GM18498 (cell line): ENCODE results near the gene GALNT1.

Experiments used
- ATAC-seq: cut with Tn5 transposase; IDR thresholded peaks from one replicate; pipeline ENCODE4 v1.9.1; 2021; ENCODE audit warnings: mild to moderate bottlenecking, moderate library complexity; ENCODE audit not compliant: unreplicated experiment

GALNT1 gene

DNA sequence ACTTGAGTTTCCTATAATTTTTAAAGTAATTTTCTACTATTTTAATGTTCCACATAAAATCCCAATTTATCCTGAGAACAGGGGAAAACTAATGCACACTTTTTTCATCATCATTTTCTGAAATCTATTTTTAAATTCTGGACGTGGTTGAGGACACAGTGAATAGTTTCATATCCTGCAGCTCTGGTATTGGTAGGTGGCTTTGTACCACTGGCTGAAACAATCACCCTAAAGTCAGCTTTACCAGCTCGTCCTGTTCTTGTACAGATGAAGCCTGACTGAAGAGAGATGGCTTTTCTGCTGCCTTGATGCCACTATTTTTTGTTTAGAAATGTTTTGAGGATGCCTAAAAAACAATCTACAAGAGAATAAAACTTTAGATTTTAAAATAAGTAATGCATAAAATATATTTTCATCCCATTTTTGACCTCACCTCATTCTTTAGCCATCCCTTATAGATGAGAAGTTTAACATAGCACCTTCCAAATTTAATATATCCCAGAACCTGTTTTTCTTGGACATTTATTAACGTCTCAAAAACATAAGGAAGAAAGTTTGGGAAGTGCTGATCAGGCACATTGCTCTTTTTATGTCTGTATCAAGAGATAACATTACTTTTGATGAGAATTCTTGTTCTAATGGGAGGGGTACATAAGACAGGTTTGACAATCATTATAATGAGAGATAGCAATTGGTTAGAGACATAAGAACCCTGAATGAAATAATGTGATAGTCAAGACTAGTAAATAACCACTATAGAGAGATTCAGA lies 80.9 kb downstream of the GALNT1 start:
- ATAC-seq: peak; percentile 81

DNA sequence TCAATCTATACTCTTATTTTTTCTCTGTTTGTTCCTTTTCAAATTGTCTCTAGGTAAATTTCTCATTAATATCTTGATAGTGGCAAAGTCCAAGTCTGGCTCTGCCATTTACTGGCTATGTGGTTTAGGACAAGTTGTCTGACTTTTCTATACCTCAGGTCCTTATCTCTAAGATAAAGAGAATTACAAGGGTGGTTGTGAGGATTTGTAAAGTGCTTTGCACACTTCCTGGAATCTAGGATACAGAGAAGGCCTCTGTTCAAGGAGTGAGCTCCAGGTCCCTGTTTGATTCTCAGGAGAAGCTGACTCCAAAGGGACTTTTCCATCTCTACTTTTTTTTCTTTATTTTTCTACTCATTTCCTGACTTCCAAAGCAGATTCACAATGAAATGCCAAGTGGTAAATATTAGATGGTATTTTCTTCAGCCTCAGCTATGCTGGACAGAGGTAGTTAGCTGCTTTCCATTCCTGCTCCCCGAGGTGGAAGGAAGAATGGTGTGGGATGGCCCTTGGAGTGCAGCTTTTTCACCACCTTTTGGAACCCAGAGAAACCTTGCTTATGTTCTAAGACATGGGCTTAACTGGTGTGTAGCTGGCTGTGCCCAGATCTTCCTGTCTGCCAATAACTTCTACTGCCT lies 90.5 kb downstream of the GALNT1 start:
- ATAC-seq: no peak

DNA sequence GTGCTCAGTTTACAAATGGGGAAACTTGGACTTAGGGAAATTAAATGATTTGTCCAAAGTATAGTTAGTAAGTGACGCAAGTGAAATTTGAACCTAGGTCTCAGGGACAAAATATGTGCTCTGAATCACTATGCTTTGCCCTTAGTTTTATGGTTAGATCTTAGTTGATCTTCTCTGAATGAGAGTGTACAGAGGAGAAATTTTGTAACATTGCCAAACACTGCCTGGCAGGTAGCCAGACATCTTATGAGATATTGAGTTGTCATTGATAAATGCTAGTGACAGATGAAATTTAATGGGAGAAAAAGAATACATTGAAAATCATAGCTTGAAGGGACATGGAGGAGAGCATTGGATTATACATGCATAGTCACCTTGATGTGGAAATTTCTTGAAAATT lies 91.4 kb downstream of the GALNT1 start:
- ATAC-seq: no peak

DNA sequence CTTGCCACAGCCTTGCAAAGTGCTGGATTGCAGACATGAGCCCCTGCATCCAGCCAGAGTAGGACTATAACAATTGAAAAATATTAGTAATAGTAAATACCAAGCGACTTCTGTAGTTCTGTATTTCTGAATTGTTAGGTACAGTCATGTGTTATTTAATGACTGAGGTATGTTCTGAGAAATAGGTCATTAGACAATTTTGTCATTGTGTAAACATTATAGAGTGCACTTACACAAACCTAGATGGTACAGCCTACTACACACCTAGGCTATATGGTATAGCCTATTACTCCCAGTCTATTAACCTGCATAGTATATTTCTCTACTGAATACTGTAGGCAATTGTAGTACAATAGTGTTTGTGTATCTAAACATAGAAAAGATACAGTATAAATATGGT lies 92.1 kb downstream of the GALNT1 start:
- no peak for ATAC-seq

DNA sequence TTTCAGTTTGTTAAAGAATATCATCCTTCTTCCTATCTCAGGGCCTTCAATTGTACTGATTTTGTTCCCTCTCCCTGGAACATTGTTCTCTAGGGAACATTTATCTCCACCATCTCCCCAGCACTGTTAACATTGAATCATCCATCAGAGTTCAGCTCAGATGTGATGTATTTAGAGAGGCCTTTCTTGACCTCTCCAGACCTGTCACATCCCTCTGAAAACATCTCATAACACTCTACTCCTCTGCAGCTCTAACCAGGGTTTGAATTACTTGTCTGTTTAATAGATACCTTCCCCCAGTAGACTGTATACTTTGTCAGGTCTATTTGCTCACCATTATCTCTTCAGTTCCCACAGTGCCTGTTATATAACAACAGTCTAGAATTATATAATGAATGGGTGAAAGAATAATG lies 98.6 kb downstream of the GALNT1 start:
- no peak for ATAC-seq

DNA sequence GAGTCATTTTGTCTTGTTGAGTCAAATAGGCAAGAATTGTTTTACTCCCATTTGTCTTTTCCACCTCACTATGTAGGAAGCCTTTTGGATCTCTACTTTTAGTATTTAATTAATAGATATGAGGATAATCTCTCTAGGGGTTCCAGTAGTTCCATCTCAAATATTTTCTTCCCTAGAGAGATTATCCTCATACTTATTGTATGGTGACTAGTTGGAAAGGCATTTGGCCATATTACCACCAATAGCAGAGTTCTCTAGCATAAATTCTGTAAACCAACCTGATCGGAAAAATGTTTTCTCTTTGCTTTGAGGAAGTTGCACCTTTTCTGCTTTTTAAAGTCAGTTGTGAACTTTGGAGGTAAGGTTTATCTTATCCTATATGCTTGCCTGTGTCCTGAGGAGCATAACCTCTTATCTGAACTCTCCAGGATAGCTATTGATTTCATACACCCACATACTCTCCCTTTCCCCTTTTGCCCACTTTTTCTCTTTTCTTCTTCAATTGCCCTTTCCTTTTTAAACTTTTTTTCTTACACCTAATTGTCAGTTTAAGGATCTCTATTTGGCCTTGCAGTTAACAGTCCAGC lies 100.8 kb downstream of the GALNT1 start:
- no peak for ATAC-seq

DNA sequence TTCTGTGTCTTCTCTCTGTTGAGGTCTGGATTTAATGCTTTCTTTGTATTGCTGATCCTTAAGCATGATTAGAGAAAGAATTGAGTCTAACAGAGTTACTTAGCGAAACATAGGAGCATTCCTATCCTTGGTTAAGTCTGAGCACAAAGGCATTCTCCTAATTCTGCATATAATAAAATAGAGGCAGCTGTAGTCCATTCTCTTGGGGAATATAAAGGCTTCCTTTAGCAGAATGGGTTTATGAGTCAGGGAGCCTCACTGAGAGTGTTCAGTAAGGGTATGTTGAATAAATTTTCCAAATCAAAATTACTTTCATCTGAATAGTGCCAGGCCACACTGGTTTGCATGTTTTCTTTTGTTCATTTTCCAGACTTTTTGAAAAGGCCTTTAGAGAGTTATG lies 101.5 kb downstream of the GALNT1 start:
- ATAC-seq: no peak

DNA sequence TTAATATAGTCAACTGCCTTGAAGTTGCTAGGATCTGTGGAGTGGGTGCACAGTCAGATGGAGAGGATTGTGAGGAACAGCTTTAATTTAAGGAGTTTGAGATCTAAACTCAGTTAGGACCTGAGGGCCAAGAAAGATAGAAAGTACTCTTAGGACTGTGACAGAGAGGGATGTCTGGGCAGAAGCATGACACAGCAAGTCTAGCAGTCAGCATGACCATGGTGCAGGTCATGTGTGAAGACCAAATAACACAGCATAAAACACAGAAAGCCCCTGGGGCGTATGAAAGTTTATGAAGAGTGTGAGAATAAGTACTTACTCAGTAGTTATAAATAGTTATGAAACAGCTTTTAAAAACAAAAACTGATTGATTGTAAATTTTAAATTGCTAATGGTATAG lies 107.2 kb downstream of the GALNT1 start:
- ATAC-seq: peak; percentile 93

DNA sequence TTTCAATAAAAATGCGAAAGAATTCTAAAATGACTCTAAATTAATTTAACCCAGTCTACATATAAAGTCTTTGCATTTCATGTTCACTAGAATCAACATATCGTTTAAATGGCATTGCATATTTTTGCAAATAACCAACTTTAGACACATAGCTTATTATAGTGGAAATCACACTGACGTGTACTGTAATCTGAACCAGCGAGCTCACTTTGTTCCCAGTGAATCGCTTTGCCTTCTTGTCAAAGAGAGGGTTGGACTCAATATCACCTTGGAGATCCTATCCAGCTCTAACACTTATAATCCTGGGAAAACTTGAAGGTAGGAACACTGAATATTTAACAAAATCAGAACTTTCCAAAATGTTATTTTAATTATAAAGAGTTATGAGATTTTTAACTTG lies 108.2 kb downstream of the GALNT1 start:
- ATAC-seq: no peak

DNA sequence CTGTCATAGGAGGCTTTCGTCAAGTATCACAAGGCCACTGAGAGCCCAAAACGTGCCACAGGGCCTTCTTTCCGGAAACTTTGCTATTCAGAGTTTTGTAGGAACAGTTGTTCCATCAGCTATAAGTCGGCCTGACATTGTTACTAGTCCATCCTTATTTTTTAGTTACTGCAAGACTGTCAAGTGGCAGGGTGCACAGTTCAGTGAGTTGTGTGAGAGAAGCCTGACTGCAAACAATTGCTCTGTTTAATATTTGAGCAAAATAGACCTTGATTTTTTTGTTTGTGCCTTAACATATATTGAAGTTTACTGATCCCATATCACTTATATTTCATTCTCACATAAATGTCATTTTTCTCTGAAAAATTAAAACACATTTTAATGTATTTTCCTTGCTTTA lies 110.1 kb downstream of the GALNT1 start:
- ATAC-seq: no peak

DNA sequence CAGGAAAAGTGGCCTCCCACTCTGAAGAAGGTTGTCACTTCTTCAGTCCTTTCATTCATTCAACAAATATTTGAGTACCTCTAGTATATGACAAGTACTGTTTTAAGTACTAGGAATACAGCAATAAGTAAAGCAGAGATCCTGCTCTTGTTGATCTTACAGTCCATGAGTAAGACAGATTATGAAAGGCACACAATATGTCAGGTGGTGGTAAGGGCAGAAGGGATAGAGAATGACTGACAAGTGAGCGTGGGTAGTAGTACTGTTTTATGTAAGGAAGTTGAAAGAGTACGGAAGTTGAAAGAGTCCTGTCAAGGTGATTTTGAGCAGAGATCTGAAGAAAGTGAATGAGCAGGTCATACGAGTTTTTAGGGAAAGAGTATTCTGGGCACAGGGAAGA lies 111.3 kb downstream of the GALNT1 start:
- no peak for ATAC-seq

DNA sequence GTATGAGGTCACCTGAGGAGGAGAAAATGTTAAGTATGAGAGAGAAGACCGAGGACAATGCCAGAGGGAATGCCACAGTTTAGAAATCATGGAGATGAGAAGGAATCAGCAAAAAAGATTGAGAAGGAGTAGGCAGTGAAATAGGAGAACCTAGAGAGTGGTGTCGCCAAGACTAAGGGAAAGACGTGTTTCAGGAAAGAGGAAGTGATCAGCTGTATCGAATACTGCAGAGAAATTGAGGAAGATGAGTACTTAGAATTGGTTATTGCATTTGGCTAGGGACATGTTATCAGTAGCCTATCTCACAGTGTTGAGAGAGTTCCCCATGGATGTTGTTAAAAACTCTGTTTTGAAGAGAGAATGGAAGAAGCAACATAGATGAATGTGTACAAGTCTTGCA lies 112.3 kb downstream of the GALNT1 start:
- no peak for ATAC-seq

DNA sequence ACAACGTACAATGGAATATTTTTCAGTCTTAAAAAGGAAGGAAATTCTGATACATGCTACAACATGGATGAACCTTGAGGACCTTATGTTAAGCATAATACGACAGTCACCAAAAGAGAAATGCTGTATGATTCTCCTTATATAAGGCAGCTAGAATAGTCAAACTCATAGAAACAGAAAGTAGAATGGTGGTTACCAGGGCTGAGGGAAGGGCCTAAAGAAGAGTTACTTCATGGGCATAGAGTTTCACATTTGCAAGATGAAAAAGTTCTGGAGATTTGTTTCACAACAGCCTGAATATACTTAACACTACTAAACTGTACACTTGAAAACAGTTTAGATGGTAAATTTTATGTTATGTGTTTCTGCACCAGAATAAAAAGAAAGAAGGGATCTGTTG lies 113.3 kb downstream of the GALNT1 start:
- peak; percentile 89 for ATAC-seq

DNA sequence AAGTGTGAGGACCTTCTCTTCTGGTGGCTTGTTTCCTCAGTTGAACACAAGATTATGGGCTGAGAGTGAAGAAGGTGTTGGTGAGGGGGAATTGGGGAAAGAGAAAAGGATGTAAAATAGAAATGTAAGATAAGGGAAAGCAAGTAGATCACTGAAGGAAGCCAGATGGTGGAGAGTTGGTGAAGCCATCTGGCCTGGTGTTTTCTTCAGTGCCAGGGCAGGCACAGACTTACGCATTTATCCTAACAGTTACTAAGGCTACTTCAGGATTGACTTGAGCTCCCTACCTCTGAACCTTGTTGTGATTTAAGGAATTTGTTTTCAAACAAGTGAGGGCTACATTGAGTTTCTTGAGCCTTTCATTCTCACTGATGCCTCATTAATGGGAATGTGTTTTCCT lies 113.8 kb downstream of the GALNT1 start:
- no peak for ATAC-seq

DNA sequence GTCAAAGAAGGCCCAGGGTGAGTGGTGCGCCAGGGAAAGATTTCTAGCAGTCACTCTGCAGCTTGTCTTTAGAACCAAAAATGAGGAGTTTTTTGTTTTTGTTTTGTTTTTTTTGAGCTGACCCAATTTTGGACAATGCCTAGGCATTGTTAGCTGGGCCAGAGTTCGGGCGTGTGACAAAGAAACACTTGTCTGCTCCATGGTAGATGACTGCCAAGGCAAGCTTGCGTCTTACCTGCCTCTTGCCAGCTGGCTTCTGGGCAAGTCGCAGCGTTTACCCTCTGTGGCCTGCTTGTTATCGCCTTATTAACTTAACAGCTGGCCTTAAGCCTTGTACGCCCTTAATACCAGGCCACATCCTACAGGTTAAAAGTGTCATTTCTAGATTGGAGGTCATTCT lies 114.3 kb downstream of the GALNT1 start:
- no peak for ATAC-seq

DNA sequence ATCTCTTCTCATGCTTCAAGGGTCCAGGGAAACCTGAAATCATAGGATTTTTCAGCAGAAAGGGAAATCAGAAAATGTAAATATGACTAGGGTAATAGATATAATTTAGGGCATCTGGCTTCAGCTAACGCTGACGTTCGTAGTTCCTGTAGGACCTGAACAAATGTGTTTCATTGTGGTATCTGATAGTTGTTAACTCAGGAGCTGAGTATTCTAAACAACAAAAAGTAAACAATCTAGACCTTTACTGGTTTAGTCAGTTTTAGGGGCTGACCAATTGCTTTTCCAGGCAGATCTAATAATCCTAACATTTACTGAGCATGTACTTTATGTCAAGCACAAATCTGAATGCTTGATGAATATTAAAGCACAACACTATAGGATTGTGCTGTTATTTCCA lies 114.8 kb downstream of the GALNT1 start:
- no peak for ATAC-seq

DNA sequence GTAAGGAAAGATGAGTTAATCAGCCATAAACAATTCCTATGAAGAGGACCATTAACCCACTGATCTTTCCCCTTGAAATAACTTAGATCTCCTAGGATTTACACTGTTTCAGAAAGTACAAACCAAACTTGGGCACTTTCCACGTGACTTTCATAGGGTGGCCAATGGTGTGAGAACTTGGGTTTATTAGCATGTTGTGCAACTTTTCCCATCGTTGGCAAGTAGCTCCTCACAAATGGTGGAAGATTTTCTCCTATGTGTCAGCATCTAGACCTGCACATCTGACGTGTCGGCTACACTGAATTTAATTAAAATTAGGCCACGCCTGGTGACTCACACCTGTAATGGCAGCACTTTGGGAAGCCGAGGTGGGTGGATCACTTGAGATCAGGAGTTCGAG lies 116.3 kb downstream of the GALNT1 start:
- ATAC-seq: no peak

DNA sequence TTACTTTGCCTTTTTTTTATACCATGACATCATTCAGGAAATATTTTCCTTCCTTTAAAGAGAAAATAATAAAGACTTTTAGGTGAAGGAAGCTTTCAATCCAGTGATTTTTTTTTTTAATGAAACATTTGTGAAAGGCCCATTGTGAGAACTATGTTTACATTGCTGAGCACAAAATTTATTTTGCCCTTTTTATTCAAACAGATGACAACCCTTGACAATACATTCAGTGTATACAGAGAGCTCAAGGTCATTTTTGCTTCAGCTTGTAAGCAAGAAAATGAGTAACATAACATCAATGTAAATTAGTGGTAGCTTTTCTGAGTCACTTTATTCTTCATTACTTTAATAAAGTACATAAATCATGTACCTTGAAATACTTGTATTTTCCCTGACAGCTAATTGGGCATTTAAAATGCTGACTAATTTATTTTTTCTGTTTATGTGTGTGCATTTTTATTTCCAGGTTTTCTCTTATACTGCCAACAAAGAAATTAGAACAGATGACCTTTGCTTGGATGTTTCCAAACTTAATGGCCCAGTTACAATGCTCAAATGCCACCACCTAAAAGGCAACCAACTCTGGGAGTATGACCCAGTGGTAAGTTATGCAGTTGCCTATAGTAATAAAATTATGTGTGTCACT lies 121.6 kb downstream of the GALNT1 start:
- ATAC-seq: no peak

DNA sequence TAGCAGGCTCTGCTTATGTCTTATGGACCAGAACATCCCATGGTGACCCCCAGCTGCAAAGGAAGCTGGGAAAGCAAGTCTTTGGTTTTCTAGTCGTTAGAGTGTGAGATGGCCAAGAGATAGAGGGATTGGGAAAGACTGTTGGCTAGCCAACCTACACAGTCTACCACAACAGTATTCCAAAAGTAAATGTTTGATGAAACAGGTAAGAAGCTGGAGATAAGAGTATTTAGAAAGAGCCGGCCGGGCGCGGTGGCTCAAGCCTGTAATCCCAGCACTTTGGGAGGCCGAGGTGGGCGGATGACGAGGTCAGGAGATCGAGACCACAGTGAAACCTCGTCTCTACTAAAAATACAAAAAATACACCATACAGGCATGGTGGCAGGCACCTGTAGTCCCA lies 124.4 kb downstream of the GALNT1 start:
- no peak for ATAC-seq

DNA sequence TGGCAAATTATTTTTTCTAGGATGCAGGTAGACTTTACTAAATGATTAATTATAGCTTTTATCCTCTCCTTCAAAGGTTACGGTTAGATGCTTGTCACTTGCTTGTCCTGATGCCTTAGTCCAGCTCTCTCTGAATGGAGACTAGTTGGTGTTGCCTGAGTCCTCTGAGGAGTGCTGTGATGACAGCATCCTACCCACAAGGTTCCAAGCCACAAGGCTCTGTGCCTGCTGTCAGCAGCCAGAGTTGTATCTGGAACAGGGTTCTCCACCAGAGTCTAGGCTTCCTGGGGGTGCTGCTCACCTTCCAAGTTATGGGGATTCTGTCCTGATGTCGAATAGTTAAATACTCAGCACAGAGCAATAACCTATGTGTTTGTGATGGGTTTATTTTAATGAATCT lies 125.7 kb downstream of the GALNT1 start:
- no peak for ATAC-seq

DNA sequence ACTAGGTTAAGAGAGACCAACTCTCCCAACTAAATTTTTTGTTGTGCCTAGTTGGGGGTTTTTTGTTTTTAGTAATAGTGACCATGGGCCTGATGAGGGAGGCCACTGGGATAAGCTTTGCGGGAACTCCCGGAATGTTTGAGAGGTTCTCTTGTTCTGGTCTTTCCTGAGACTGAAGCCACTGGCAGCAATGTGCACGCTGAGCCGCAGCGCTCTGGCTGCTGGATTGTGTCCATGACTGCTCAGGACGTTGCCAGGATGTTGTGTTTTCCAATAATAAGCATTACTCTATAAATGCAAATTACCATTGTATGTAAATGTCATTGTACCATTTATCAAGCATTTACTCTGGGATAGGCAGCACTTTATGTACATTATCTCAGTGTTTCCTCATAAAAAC lies 126.1 kb downstream of the GALNT1 start:
- ATAC-seq: no peak

DNA sequence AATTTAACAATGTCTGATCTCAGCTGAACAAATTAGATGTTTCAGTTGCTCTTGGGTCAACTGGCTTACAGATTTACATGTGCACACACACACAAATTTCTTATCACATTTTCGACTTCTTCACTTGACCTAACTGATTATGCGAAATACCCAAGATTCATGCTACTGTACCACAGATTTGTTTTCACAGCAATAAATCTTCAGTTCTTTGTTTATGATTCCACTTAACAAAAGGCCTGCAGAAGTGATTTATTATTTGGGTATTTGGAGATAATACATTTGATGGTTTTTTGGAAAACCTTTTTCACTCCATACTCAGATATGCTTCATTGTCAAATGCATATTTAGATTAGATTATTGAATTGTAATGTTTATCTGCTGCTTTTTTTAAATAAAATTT lies 129.0 kb downstream of the GALNT1 start:
- no peak for ATAC-seq
